HG03442 (cell line): ENCODE measurements around the gene ZMIZ1.

ENCODE experiments used
- ATAC-seq: cut with Tn5 transposase; IDR thresholded peaks from one replicate; pipeline ENCODE4 v1.9.1; 2021; ENCODE audit warnings: mild to moderate bottlenecking, moderate library complexity; ENCODE audit not compliant: unreplicated experiment

Gene ZMIZ1

DNA sequence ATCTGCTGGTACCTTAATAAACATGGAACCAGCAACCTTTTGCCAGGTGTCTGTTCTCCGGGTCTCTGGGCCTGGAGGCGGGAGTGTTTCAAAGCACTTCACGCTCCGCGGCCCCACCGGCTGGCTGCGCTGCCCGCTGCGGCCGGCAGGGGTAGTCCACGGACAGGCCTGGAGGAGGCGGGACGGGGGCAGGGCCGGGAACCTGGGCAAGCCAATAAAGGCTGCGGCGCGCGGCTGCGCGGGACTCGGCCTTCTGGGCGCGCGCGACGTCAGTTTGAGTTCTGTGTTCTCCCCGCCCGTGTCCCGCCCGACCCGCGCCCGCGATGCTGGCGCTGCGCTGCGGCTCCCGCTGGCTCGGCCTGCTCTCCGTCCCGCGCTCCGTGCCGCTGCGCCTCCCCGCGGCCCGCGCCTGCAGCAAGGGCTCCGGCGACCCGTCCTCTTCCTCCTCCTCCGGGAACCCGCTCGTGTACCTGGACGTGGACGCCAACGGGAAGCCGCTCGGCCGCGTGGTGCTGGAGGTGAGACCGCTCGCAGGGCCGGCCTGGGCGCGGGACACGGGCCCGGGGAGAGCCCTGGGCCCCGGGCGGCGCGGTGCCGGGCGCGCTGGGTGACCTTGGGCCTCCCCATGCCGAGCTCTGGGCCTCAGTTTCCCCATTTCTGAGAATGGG, 278.6 kb downstream of the ZMIZ1 start, which contains the start of gene PPIF:
Gene PPIF (plus strand): TSS at position 244 of the 668 bp plus-strand sequence. CDS start 80 bp downstream, at position 324.
- peak; percentile 84 for ATAC-seq

DNA sequence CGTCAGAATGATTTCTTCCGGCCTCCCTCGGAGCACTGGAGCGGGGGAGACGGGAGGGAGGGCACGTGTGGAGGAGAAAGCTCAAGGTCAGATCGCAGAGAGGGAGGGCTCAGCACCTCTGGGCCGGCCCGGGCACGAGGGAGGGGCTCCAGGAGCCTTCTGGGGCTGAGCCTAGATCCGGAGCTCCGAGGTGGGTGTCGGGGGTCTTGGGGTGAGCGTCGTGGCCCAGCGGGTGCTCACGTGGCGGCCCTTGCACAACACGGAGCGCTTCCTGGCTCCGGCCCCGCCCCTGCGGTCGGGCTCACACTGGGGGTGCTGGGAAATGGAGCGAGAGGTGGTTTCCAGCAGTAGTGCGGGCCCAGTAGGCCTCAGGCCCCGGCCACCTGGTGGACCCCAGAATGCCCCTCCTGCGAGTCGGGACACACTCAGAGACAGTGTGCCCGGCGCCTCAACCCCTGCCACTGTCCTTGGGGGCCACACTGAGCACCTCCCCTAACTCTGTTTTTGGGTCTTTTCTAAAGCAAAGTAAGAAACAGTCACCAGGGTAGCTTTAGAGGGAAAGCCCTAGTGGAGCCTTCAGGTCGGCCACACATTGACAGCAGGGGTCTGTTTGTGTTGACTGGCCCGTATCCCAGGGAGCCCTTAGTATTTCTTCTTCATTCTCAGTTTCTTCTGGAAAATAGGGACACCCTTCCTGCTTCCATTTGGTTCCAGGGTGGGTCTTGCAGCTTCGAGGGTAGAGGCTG, 279.3 kb downstream of the ZMIZ1 start:
- ATAC-seq: peak; percentile 55

DNA sequence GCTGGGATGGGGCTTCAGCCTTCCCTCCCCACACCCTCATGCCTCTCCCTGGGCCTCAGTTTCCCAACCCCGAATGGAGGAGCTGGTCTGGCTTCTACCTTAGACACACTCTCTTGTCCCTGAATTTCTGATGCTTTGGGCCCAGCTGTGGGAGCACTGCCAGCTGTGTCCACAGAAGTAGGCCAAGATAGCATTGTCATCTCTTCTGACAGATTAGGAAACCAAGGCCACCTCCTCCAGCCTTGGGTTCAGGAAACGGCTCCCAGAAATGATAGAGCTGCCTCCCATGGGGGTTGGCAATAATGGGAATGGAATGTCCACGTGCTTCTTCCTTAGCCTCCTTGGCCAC, 279.8 kb downstream of the ZMIZ1 start:
- no peak for ATAC-seq

DNA sequence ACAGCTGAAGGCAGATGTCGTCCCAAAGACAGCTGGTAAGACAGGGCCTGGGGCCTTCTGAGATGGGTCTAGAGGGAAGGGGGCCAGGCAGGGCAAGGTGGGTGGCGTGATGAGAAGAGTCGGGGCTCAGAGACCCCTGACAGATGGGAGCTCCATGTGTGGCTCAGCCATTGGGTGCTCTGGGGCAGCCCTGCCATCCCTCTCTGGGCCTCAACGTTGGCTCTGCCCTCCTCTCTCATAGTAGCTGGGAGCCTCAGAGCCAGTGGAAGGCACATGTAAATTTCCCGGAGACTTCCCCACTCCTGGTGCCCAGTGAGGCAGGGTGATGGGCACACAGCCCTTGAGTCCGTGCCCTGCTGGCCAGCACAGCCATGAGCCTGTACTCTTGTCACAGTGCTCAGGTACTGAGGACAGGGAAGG, 280.3 kb downstream of the ZMIZ1 start:
- no peak for ATAC-seq

DNA sequence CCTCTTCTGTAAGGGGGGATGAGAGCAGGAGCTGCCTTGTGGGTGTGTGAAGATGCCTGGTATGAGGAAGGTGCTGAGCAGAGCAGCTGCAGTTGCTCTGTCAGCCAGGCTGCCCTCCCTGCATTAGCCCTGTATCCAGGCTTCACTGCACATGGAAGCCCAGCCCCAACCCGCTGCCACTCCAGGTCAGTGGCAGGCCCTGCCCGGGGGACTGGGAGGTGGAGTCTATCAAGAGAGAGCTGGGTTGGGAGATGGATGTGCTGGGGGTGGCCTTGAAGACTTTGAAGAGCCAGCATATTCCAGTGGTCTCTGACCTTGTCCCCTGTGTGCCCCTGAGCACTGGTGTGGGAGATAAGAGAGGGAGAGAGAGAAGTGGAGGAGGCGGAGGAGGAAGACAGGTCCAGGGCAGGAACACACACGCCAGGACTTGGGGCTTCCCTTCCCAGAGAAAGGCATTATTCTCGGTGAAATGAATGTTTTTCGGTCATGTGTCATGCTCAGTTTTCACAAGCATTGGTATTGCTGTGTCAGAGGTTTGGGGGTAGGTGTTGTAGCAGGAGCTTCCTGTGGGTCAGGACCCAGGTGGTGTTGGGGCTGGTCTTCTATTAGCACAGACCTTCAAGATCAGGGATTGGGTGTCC, 281.1 kb downstream of the ZMIZ1 start:
- ATAC-seq: no peak

DNA sequence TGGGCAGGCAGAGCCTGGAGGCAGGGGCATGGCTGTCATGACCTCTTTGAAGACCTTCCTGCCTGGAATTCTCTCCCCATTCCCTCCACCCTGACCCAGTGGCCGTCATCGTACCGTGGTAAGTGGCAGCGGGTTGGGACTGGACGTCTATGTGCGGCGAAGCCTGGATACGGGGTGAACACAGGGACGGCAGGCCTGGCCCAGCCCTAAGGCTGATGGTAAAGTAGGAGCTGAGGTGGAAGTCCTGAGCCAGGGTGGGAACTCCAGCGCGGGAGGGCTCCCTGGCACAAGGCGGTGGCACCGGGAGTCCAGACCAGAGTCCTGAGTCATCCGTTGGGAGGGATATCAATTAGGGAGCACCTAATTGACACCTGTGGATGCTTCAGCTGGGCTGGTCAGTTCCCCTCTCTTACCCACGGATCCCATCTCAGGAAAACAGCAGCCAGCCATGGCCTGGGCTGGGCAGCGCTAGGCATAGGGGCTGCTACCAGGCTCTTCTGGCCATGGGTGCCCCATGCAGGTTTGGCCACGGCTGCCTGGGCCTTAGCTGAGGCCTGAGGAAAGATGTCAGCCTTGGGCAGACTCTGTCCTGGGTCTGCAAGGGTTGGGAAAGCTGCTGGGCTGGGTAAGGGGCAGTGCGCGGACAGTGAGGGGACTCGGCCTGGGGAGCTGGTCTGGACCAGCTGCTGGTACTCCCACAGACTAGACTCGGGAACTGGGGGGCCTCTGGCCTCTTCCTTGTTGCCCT, 281.8 kb downstream of the ZMIZ1 start:
- ATAC-seq: no peak

DNA sequence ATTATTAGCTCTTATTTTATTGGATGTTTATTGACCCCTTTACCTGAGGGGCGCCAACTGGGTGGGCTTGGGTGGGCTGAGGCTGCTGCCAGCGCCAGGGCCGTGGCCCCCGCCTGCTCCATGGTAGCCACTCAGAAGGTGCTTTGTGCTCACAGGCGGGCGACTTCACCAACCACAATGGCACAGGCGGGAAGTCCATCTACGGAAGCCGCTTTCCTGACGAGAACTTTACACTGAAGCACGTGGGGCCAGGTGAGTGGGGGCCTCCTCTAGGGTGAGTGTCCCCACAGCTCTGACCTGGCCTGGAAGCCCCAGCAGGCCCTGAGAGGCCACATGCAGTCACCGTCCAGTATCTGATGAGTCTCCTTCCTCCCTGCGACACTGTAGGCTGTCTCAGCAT, 282.6 kb downstream of the ZMIZ1 start:
- no peak for ATAC-seq

DNA sequence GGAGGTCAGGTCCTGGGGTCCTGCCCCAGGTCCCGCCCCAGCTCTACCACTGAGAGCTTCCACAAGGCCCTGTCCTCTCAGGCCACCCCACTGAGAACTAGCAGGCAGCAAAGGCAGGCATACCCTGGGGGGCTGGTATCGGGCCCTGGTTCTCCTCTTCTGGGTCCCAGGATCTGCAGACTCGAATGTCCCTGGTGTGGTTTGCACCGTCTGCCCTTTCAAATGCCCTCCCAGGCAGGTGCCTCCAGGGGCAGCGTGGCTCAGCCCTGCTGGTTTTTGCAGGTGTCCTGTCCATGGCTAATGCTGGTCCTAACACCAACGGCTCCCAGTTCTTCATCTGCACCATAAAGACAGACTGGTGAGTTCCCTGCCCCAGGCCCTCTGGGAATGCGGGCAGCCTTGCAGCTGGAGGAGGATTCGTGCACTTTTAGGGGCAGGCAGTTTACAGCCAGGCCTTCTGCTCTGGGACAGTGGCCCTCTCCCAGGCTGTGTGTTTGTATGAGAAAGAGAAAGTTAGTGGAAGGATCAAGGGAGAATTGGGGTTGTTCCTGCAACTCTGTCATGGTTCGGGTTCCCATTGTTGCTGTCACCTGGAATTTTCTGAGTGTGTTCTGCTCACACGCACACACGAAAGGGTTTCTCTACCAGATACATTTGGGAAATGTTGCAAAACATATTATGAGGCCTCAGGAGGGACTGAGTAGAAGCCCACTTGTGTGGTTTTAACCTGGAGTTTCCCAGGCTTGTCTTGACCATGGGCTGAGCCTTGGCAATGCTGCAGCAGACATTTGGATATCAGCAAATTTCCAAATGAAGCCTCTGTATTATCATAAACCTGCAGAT, 283.5 kb downstream of the ZMIZ1 start:
- ATAC-seq: no peak

DNA sequence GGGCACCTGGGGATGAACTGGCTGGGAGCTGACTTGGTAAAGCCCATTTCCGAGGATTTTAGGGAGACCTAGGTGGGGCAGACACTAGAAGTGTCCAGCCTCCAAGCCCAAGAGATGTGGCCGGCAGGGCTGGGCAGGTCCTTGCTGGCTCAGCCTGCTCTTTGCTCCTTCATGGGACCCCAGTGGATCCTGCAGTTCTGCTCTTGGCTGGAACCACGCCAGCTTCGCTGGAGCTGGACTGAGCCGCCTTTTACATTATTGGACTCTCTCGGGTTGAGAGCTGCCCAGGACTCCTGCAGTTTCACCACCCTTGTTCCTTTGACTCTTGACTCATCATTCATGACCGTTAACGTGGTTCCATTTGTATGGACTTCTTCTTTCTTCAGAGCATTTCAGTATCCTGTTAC, 284.2 kb downstream of the ZMIZ1 start:
- ATAC-seq: no peak

DNA sequence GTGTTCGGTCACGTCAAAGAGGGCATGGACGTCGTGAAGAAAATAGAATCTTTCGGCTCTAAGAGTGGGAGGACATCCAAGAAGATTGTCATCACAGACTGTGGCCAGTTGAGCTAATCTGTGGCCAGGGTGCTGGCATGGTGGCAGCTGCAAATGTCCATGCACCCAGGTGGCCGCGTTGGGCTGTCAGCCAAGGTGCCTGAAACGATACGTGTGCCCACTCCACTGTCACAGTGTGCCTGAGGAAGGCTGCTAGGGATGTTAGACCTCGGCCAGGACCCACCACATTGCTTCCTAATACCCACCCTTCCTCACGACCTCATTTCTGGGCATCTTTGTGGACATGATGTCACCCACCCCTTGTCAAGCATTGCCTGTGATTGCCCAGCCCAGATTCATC, 285.0 kb downstream of the ZMIZ1 start:
- ATAC-seq: no peak

DNA sequence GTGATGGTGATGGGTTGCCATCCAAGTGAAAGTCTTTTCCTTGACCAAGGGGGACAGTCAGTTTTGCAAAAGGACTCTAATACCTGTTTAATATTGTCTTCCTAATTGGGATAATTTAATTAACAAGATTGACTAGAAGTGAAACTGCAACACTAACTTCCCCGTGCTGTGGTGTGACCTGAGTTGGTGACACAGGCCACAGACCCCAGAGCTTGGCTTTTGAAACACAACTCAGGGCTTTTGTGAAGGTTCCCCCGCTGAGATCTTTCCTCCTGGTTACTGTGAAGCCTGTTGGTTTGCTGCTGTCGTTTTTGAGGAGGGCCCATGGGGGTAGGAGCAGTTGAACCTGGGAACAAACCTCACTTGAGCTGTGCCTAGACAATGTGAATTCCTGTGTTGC, 285.4 kb downstream of the ZMIZ1 start:
- ATAC-seq: no peak

DNA sequence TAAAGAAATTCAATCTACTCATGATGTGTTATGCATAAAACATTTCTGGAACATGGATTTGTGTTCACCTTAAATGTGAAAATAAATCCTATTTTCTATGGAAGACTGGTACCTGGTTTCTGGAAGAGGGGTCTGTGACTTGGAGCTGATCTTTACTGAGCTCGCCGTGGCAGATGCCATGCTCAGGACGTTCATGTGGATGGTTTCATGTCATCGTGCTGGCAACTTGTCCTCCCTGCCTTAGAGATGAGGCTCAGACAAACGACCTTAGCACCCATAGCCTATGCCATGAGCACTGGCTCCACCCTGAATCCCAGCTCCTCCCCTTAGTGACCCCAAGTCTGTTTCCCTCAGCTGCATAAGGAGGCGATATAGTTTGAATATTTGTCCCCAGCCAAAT, 285.8 kb downstream of the ZMIZ1 start:
- ATAC-seq: no peak

DNA sequence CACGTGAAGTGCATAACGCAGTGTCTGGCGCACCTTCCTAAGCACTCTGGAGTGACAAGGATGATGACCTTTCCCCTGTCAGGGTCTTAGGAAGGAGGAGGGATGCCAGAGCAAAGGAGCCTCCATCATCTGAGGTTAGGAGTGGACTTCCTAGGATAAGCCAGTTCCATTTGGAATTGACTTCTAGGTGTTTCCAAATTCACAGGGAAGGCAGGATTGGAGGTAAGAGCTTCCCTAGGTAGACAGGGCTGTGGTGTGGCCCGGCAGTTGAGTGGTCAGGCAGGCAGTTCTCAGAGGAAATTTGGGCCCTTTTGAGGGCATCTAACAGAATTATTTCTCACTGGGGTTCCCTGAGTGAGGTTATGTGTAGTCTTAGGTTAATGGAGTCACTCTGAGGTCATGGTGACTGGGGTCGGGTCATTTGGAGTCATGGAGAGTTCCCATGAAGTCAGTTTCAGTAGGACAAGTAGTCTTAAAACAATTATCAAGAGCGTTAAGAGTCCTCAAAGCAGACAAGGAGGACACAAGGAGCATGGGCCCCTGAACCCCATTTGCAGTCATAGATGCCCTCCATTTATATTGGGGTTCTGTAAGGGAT, 286.8 kb downstream of the ZMIZ1 start:
- no peak for ATAC-seq

DNA sequence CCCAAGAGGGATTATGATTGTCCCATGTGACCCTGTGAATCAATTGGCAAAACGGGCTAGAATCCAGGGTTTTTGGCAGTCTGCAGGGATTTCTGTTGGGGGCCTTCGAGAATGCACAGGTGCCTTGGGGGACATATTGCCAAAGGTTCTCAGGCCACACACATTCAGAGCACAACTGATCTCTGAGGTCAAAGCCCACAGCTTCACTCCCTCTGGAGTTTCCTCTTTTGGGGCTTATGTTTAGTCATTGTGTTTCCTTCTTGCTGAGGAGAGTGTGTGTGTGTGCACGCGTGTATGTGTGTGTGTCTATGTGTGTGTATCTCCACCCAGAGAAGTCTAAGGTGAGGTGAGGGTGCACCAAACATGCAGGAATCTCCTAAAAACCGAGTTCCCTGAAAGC, 287.3 kb downstream of the ZMIZ1 start:
- no peak for ATAC-seq

DNA sequence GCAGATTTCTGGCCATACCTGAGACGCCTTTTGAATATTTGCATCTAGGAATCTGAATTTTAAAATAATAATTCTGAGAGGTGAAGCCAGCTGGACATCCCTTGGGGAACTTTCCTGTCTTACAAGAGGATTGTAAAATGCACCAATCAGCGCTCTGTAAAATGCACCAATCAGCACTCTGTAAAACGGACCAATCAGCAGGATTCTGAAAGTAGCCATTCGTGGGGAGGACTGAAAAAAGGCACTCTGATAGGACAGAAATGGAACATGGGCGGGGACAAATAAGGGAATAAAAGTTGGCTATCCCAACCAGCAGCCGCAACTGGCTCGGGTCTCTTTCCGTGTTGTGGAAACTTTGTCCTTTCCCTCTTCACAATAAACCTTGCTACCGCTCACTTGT, 288.4 kb downstream of the ZMIZ1 start:
- no peak for ATAC-seq

DNA sequence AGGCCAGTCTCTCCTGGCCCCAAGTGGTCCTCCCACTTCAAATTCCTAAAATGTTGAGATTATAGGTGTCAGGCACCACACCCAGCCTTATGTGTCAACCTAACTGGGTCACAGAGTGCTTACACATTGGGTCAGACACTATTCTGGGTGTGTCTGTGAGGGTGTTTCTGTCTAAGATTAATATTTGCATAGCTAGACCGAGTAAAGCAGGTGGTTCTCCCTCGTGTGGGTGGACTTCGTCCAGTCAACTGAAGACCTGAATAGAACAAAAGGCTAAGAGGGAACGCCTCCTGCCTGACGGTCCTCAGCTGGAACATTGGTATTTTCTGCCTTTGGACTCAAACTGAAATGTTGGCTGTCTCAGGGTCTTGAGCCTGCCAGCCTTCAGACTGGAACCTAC, 290.0 kb downstream of the ZMIZ1 start:
- peak; percentile 57 for ATAC-seq

DNA sequence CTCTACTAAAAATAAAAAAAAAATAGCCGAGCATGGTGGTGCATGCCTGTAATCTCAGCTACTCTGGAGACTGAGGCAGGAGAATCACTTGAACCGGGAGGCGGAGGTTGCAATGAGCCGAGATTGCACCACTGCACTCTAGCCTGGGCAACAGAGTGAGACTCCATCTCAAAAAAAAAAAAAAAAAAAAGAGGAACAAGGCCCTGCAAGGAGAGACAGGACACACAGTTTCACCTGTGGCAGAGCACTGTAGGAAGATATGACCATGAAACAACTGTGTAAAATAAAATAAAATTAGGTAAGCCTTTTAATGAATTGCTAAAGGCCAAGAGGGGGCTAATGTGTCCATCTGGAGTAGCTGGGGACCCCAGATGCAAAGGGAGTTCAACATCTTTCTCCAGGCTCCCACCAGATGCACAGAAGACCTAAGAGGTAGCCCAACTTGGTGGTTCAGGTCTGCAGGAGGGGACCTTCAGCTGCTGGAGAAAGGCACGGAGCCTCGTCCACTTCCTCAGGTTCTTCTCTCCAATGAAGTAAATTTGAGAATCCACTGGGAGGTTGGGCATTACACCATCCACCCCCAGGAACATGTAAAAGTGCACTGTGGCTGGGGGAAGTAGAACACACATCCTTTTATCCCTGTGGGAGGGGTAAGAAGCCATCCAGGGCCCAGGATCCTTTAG, 291.2 kb downstream of the ZMIZ1 start:
- ATAC-seq: no peak

DNA sequence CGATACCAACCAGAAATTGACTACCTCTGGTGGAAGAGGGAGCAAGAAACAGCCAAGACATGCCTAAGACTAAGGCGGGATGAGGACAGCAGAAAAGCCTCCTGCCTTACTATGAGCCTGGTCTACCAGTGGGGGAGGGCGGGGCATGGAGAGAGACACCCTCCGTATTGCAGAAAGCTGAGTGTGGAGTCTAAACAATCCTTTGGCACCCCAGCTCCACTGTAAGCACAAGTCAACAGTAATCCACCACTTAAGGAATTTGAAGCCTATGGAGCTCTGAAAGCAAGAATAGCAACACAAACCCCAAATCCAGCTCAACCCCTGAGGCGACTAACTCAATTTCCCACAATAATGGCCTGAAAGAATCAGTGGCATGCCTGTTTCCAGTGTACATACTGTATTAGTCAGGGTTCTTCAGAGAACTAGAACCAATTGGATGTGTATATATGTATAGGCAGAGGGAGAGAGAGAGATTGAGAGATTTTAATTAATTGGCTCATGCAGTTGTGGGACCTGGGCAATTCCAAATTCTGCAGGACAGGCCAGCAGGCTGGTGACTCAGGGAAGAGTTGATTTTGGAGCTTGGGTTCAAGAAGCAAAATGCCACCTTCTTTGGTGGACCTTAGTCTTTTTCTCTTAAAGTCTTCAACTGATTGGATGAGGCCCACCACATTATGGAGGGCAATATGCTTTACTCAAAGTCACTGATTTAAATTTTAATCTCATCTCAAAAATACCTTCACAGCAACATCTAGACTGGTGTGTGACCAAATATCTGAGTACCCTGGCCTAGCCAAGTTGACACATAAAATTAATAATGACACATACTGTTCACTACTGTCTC, 292.0 kb downstream of the ZMIZ1 start:
- no peak for ATAC-seq
